Brain microvascular endothelial cell (primary cell): ENCODE results near the gene RWDD1.

ENCODE experiments used
- DNase-seq: peaks from one replicate; pipeline ENCODE4 v3.0.0-alpha.2; 2020
- H3K27ac ChIP-seq: fragments of 250-450 bp; sonication (Bioruptor Pico); 2 replicates; pipeline ENCODE4 v1.5.1; 2020; ENCODE audit warnings: mild to moderate bottlenecking, moderate library complexity
- H3K27me3 ChIP-seq: fragments of 250-450 bp; sonication (Bioruptor Pico); replicated peaks from 2 replicates; pipeline ENCODE4 v1.5.1; 2020; ENCODE audit warnings: mild to moderate bottlenecking
- H3K36me3 ChIP-seq: fragments of 250-450 bp; sonication (Bioruptor Pico); replicated peaks from 2 replicates; pipeline ENCODE4 v1.5.1; 2020; ENCODE audit warnings: mild to moderate bottlenecking
- H3K4me3 ChIP-seq: 2 replicates; pipeline ENCODE4 v1.5.1; 2011; ENCODE audit warnings: low read depth, mild to moderate bottlenecking, control low read depth, low read length, moderate library complexity
- CTCF ChIP-seq: IDR thresholded peaks from 2 replicates; pipeline ENCODE4 v1.5.1; 2011; ENCODE audit warnings: low read depth, mild to moderate bottlenecking, moderate library complexity, low read length, control low read depth, inconsistent platforms; ENCODE audit errors: missing control alignments
- in situ Hi-C: cut with HindIII; loops from 2 replicates; pipeline ENCODE4 v1.10.0; 2017; ENCODE audit warnings: low sequenced_read_pairs, low pct_ligation_motif_present

The RWDD1 gene

GRCh38 chr6:116631379-116631990, 60.2 kb downstream of the RWDD1 start:
- no peaks in the 10 kb centered on the region for H3K27me3 ChIP-seq
- DNase-seq = no peak

GRCh38 chr6:116633685-116634084, 62.4 kb downstream of the RWDD1 start:
- in situ Hi-C loops = no loop called here
- no peak for DNase-seq
- Histone ChIP-seq H3K4me3 (no peak overlapping the region), H3K36me3 (peaks cover 2% of the 10 kb centered on the region), H3K27ac (no peak overlapping the region), H3K27me3 (no peaks in the 10 kb centered on the region)
- TF ChIP-seq CTCF = peak; percentile 55

More at GRCh38 chr6:116631379-116631990, 60.2 kb downstream of the RWDD1 start:
- Histone ChIP-seq H3K36me3 (peaks cover 2% of the 10 kb centered on the region), H3K4me3 (no peak overlapping the region), H3K27ac (no peak overlapping the region)
- TF ChIP-seq CTCF = no peak
- in situ Hi-C loops = no loop called here
